ENCODE data around the gene CRYBB1. TPM values are rescaled to one million over a fixed set of nuclear protein-coding genes. Genes with fewer than 3 reads are reported as not detected.
A peak's percentile ranks its signal among the peaks of the same experiment; 100 is the strongest.

The CRYBB1 gene
- total and polyA plus RNA-seq, 5 donors from 2014 or later, result not detected

GRCh38 chr22:26573026-26573662 lies 44.7 kb downstream of the CRYBB1 start:
- peaks cover 42% of the 10 kb centered on the region for H3K36me3 Mint-ChIP-seq
- DNase-seq, result no peak

GRCh38 chr22:26570864-26571525 lies 46.8 kb downstream of the CRYBB1 start:
- H3K27ac ChIP-seq (ENCODE audit: insufficient read depth, low read length, poor library complexity, severe bottlenecking), result no peak overlapping the region
- H3K4me3 ChIP-seq (ENCODE audit: low read depth, low read length), result no peak overlapping the region
- no peaks in the 10 kb centered on the region for H3K4me1 ChIP-seq (ENCODE audit: control insufficient read depth, insufficient read depth, low read length, poor library complexity, severe bottlenecking)
- no peaks in the 10 kb centered on the region for H3K9me3 ChIP-seq (ENCODE audit: control insufficient read depth in 2 of 2, low read length in 2 of 2)
- peaks cover 6% of the 10 kb centered on the region for H3K36me3 ChIP-seq (ENCODE audit: control insufficient read depth, insufficient read depth, low read length)
- peak overlapping the region; percentile 27 to 68 (median 37) for H3K27ac Mint-ChIP-seq
- no peaks in the 10 kb centered on the region for H3K27me3 Mint-ChIP-seq
- H3K36me3 Mint-ChIP-seq, result peaks cover 37% of the 10 kb centered on the region
- no peak for ATAC-seq (ENCODE audit: low read depth in 2 of 2)
- peaks cover 11 to 61% (median 51%) of the 10 kb centered on the region in 4 donors for H3K4me1 Mint-ChIP-seq
- no peak for DNase-seq
- H3K4me3 Mint-ChIP-seq, result no peak overlapping the region
- H3K27me3 ChIP-seq (ENCODE audit: control insufficient read depth, insufficient read depth, low read length), result no peaks in the 10 kb centered on the region
- no peaks in the 10 kb centered on the region for H3K9me3 Mint-ChIP-seq

More at GRCh38 chr22:26573026-26573662, 44.7 kb downstream of the CRYBB1 start:
- Histone ChIP-seq H3K9me3 (ENCODE audit: control insufficient read depth in 2 of 2, low read length in 2 of 2) (no peaks in the 10 kb centered on the region), H3K36me3 (ENCODE audit: control insufficient read depth, insufficient read depth, low read length) (peaks cover 6% of the 10 kb centered on the region), H3K4me3 (ENCODE audit: low read depth, low read length) (no peak overlapping the region), H3K27me3 (ENCODE audit: control insufficient read depth, insufficient read depth, low read length) (no peaks in the 10 kb centered on the region), H3K27ac (ENCODE audit: insufficient read depth, low read length, poor library complexity, severe bottlenecking) (no peak overlapping the region), H3K4me1 (ENCODE audit: control insufficient read depth, insufficient read depth, low read length, poor library complexity, severe bottlenecking) (no peaks in the 10 kb centered on the region)
- H3K27ac Mint-ChIP-seq, result peak overlapping the region; percentile 6 to 73 (median 65)
- no peaks in the 10 kb centered on the region for H3K27me3 Mint-ChIP-seq
- H3K4me3 Mint-ChIP-seq, result no peak overlapping the region
- peaks cover 12 to 63% (median 50%) of the 10 kb centered on the region in 4 donors for H3K4me1 Mint-ChIP-seq
- H3K9me3 Mint-ChIP-seq, result no peaks in the 10 kb centered on the region
- ATAC-seq (ENCODE audit: low read depth in 2 of 2), result no peak

DNA sequence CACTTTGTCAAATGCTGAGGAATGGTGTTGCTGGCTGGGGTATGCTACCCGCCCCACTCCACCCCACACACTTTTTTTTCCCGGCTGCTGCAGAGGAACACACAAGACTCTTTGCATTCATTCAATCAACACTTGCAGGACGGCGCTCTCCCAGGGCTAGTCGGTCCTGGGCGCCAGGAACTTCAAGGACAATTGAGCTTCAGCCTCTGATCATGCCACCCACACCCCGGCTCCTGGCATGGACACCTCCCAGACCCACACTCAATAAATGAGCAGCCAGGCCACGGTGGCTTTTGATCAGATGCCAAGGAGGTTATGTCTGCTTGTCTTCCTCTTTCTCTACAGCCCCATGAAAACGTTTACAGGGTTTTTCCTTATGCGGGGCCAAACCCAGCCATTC lies 47.7 kb downstream of the CRYBB1 start:
- Histone ChIP-seq H3K27ac (ENCODE audit: insufficient read depth, low read length, poor library complexity, severe bottlenecking) (no peak overlapping the region), H3K36me3 (ENCODE audit: control insufficient read depth, insufficient read depth, low read length) (peaks cover 10% of the 10 kb centered on the region), H3K4me1 (ENCODE audit: control insufficient read depth, insufficient read depth, low read length, poor library complexity, severe bottlenecking) (no peaks in the 10 kb centered on the region), H3K9me3 (ENCODE audit: control insufficient read depth in 2 of 2, low read length in 2 of 2) (no peaks in the 10 kb centered on the region), H3K27me3 (ENCODE audit: control insufficient read depth, insufficient read depth, low read length) (no peaks in the 10 kb centered on the region), H3K4me3 (ENCODE audit: low read depth, low read length) (no peak overlapping the region)
- H3K9me3 Mint-ChIP-seq, result no peaks in the 10 kb centered on the region
- H3K4me3 Mint-ChIP-seq, result no peak overlapping the region
- DNase-seq, result no peak
- H3K36me3 Mint-ChIP-seq, result peaks cover 33% of the 10 kb centered on the region
- H3K27ac Mint-ChIP-seq, result peak overlapping the region in 1 of 3 donors; percentile 37
- no peak for ATAC-seq (ENCODE audit: low read depth in 2 of 2)
- H3K4me1 Mint-ChIP-seq, result peaks cover 11 to 61% (median 48%) of the 10 kb centered on the region in 4 donors
- no peaks in the 10 kb centered on the region for H3K27me3 Mint-ChIP-seq

DNA sequence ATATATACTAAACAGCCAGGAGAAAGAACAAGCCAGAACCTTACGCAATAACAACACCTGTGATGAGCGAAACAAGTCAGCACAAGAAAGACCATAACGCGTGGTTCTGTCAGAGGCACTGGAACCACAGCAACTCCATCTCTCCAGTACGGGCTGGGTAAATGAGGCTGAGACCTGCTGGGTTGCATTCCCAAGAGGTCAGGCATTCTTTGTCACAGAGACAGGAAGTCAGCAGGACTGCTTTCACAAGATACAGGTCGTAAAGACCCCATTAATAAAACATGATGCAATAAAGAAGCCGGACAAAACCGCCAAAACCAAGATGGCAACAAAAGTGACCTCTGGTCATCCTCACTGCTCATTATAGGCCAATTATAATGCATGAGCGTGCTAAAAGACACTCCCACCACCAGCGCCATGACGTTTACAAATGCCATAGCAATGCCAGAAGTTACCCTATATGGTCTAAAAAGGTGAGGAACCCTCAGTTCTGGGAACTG lies 49.6 kb downstream of the CRYBB1 start:
- no peak for ATAC-seq (ENCODE audit: low read depth in 2 of 2)
- H3K4me3 Mint-ChIP-seq, result no peak overlapping the region
- H3K36me3 ChIP-seq (ENCODE audit: control insufficient read depth, insufficient read depth, low read length), result peaks cover 12% of the 10 kb centered on the region
- DNase-seq, result no peak
- no peaks in the 10 kb centered on the region for H3K9me3 ChIP-seq (ENCODE audit: control insufficient read depth in 2 of 2, low read length in 2 of 2)
- no peaks in the 10 kb centered on the region for H3K9me3 Mint-ChIP-seq
- peaks cover 19% of the 10 kb centered on the region for H3K36me3 Mint-ChIP-seq
- H3K4me1 Mint-ChIP-seq, result peaks cover 5 to 55% (median 45%) of the 10 kb centered on the region in 4 donors
- H3K4me3 ChIP-seq (ENCODE audit: low read depth, low read length), result no peak overlapping the region
- H3K27ac ChIP-seq (ENCODE audit: insufficient read depth, low read length, poor library complexity, severe bottlenecking), result no peak overlapping the region
- H3K27ac Mint-ChIP-seq, result peak overlapping the region in 2 of 3 donors; percentile 68 to 81
- H3K27me3 Mint-ChIP-seq, result no peaks in the 10 kb centered on the region
- H3K27me3 ChIP-seq (ENCODE audit: control insufficient read depth, insufficient read depth, low read length), result no peaks in the 10 kb centered on the region
- H3K4me1 ChIP-seq (ENCODE audit: control insufficient read depth, insufficient read depth, low read length, poor library complexity, severe bottlenecking), result no peaks in the 10 kb centered on the region

GRCh38 chr22:26567610-26568009 lies 50.2 kb downstream of the CRYBB1 start:
- DNase-seq (no peak), ATAC-seq (ENCODE audit: low read depth in 2 of 2) (no peak)
- no peaks in the 10 kb centered on the region for H3K27me3 ChIP-seq (ENCODE audit: control insufficient read depth, insufficient read depth, low read length)
- Mint-ChIP-seq H3K27ac (peak overlapping the region in 1 of 3 donors; percentile 71), H3K36me3 (peaks cover 19% of the 10 kb centered on the region), H3K4me1 (peaks cover 5 to 54% (median 44%) of the 10 kb centered on the region in 4 donors), H3K27me3 (no peaks in the 10 kb centered on the region), H3K9me3 (no peaks in the 10 kb centered on the region), H3K4me3 (no peak overlapping the region)
- H3K9me3 ChIP-seq (ENCODE audit: control insufficient read depth in 2 of 2, low read length in 2 of 2), result no peaks in the 10 kb centered on the region
- H3K4me3 ChIP-seq (ENCODE audit: low read depth, low read length), result no peak overlapping the region
- peaks cover 12% of the 10 kb centered on the region for H3K36me3 ChIP-seq (ENCODE audit: control insufficient read depth, insufficient read depth, low read length)
- H3K27ac ChIP-seq (ENCODE audit: insufficient read depth, low read length, poor library complexity, severe bottlenecking), result no peak overlapping the region
- H3K4me1 ChIP-seq (ENCODE audit: control insufficient read depth, insufficient read depth, low read length, poor library complexity, severe bottlenecking), result no peaks in the 10 kb centered on the region

GRCh38 chr22:26566994-26567393 lies 50.8 kb downstream of the CRYBB1 start:
- Histone ChIP-seq H3K9me3 (ENCODE audit: control insufficient read depth in 2 of 2, low read length in 2 of 2) (no peaks in the 10 kb centered on the region), H3K27me3 (ENCODE audit: control insufficient read depth, insufficient read depth, low read length) (no peaks in the 10 kb centered on the region), H3K27ac (ENCODE audit: insufficient read depth, low read length, poor library complexity, severe bottlenecking) (no peak overlapping the region), H3K36me3 (ENCODE audit: control insufficient read depth, insufficient read depth, low read length) (peaks cover 12% of the 10 kb centered on the region), H3K4me1 (ENCODE audit: control insufficient read depth, insufficient read depth, low read length, poor library complexity, severe bottlenecking) (no peaks in the 10 kb centered on the region), H3K4me3 (ENCODE audit: low read depth, low read length) (no peak overlapping the region)
- Mint-ChIP-seq H3K36me3 (peaks cover 19% of the 10 kb centered on the region), H3K9me3 (no peaks in the 10 kb centered on the region), H3K27ac (peak overlapping the region in 2 of 3 donors; percentile 65 to 88), H3K4me3 (no peak overlapping the region), H3K4me1 (peaks cover 5 to 56% (median 42%) of the 10 kb centered on the region in 4 donors), H3K27me3 (no peaks in the 10 kb centered on the region)
- DNase-seq, result no peak
- ATAC-seq (ENCODE audit: low read depth in 2 of 2), result no peak

GRCh38 chr22:26565889-26566288 lies 51.9 kb downstream of the CRYBB1 start:
- no peak for DNase-seq
- peaks cover 12% of the 10 kb centered on the region for H3K36me3 ChIP-seq (ENCODE audit: control insufficient read depth, insufficient read depth, low read length)
- no peak for ATAC-seq (ENCODE audit: low read depth in 2 of 2)
- no peaks in the 10 kb centered on the region for H3K27me3 ChIP-seq (ENCODE audit: control insufficient read depth, insufficient read depth, low read length)
- no peak overlapping the region for H3K4me3 Mint-ChIP-seq
- H3K36me3 Mint-ChIP-seq, result peaks cover 10% of the 10 kb centered on the region
- peak overlapping the region in 1 of 3 donors; percentile 65 for H3K27ac Mint-ChIP-seq
- no peak overlapping the region for H3K4me3 ChIP-seq (ENCODE audit: low read depth, low read length)
- H3K4me1 ChIP-seq (ENCODE audit: control insufficient read depth, insufficient read depth, low read length, poor library complexity, severe bottlenecking), result no peaks in the 10 kb centered on the region
- no peaks in the 10 kb centered on the region for H3K27me3 Mint-ChIP-seq
- H3K9me3 Mint-ChIP-seq, result no peaks in the 10 kb centered on the region
- no peak overlapping the region for H3K27ac ChIP-seq (ENCODE audit: insufficient read depth, low read length, poor library complexity, severe bottlenecking)
- peaks cover 5 to 46% (median 32%) of the 10 kb centered on the region in 4 donors for H3K4me1 Mint-ChIP-seq
- H3K9me3 ChIP-seq (ENCODE audit: control insufficient read depth in 2 of 2, low read length in 2 of 2), result no peaks in the 10 kb centered on the region

Data from CD4-positive, CD25-positive, alpha-beta regulatory T cell (primary cell).